Gastrocnemius medialis (tissue), 4 donors: ENCODE measurements around the gene TANC1.

Source experiments
- POLR2A ChIP-seq, 2 donors: fragments of 450-650 bp; IDR thresholded peaks; one replicate each; pipeline ENCODE4 v1.6.1; 2017; ENCODE audit warnings: antibody characterized with exemption in 2 of 2, mild to moderate bottlenecking in 2 of 2, moderate library complexity in 2 of 2
- TF ChIP-seq, protein P1 (sequence below), 5 experiments: fragments of 450-650 bp in 3 of 5; fragments of 200-600 bp in 2 of 5; sonication (generic) in 2 of 5; IDR thresholded peaks in 4 of 5; conservative IDR thresholded peaks in 1 of 5; 1 replicate in 4 of 5; 2 replicates in 1 of 5; pipeline ENCODE4 v1.5.1; 2016 to 2019; ENCODE audit warnings: antibody characterized with exemption in 5 of 5, mild to moderate bottlenecking in 3 of 5, moderate library complexity in 3 of 5

GRCh38 chr2:159000072-159000471 lies 31.6 kb downstream of the TANC1 start:
- TF ChIP-seq, protein P1, sequence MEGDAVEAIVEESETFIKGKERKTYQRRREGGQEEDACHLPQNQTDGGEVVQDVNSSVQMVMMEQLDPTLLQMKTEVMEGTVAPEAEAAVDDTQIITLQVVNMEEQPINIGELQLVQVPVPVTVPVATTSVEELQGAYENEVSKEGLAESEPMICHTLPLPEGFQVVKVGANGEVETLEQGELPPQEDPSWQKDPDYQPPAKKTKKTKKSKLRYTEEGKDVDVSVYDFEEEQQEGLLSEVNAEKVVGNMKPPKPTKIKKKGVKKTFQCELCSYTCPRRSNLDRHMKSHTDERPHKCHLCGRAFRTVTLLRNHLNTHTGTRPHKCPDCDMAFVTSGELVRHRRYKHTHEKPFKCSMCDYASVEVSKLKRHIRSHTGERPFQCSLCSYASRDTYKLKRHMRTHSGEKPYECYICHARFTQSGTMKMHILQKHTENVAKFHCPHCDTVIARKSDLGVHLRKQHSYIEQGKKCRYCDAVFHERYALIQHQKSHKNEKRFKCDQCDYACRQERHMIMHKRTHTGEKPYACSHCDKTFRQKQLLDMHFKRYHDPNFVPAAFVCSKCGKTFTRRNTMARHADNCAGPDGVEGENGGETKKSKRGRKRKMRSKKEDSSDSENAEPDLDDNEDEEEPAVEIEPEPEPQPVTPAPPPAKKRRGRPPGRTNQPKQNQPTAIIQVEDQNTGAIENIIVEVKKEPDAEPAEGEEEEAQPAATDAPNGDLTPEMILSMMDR (IDR thresholded peaks at IDR 0.05 in 4 of 5, conservative IDR thresholded peaks at IDR 0.05 in 1 of 5), result no peak
- TF ChIP-seq POLR2A (IDR thresholded peaks at IDR 0.05), result no peak
